IPS-NIHi7 (cell line): ENCODE results near the gene FADS3.

Experiments
- DNase-seq: peaks from one replicate; pipeline ENCODE4 v3.0.0; 2012; ENCODE audit warnings: mixed read lengths; ENCODE audit errors: extremely low spot score

The FADS3 gene

GRCh38 chr11:61855939-61856680 lies 35.2 kb downstream of the FADS3 start:
- no peak for DNase-seq

GRCh38 chr11:61854966-61855714 lies 36.2 kb downstream of the FADS3 start:
- DNase-seq: no peak

- DNase-seq: no peak
These were observed 37.0 kb downstream of the FADS3 start for GRCh38 chr11:61854206-61854895.

GRCh38 chr11:61853698-61854169 lies 37.6 kb downstream of the FADS3 start:
- no peak for DNase-seq

GRCh38 chr11:61851900-61852295 lies 39.4 kb downstream of the FADS3 start:
- no peak for DNase-seq

- no peak for DNase-seq
These were observed 40.0 kb downstream of the FADS3 start for GRCh38 chr11:61851113-61851899.

GRCh38 chr11:61850687-61851086 lies 40.7 kb downstream of the FADS3 start:
- DNase-seq: no peak

- no peak for DNase-seq
These were observed 42.7 kb downstream of the FADS3 start for GRCh38 chr11:61848631-61849030.

GRCh38 chr11:61847914-61848581 lies 43.3 kb downstream of the FADS3 start:
- no peak for DNase-seq

- no peak for DNase-seq
These were observed 44.9 kb downstream of the FADS3 start for GRCh38 chr11:61846362-61847020.

GRCh38 chr11:61844909-61845565 lies 46.3 kb downstream of the FADS3 start:
- DNase-seq: no peak

- DNase-seq: no peak
These were observed 48.9 kb downstream of the FADS3 start for GRCh38 chr11:61842528-61842820.

GRCh38 chr11:61841636-61842527 lies 49.5 kb downstream of the FADS3 start:
- DNase-seq: no peak

GRCh38 chr11:61840371-61840770 lies 51.0 kb downstream of the FADS3 start:
- no peak for DNase-seq

GRCh38 chr11:61839742-61840141 lies 51.6 kb downstream of the FADS3 start:
- DNase-seq: no peak

GRCh38 chr11:61838921-61839320 lies 52.4 kb downstream of the FADS3 start:
- DNase-seq: no peak

GRCh38 chr11:61838501-61838900 lies 52.8 kb downstream of the FADS3 start:
- DNase-seq: no peak

- no peak for DNase-seq
These were observed 53.8 kb downstream of the FADS3 start for GRCh38 chr11:61837411-61838005.

GRCh38 chr11:61836193-61836592 lies 55.2 kb downstream of the FADS3 start:
- no peak for DNase-seq
